ENCODE measurements around the gene RALGPS1. TPM values are rescaled to one million over a fixed set of nuclear protein-coding genes. Genes with fewer than 3 reads are reported as not detected.

Gene RALGPS1
- total RNA-seq, 1 donor = 1.6 TPM

DNA sequence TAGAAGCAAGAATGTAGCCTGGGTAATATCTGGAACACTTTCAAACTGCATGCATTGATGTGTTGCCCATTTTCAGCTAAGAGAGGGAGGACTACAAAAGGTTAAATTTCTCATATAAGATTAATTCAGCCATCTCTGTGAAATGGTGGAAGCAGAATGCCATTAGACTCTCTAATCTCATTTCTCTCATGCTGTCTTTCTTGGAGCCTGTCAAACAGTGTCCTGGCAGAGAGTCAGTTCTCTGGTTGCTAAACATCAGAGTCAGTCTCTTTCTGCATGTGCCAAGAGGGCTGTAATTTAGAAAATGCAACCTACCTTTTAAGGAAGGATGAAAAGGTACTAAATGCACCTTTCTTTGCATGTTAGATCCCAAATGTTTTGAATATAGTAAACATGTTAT is 349.1 kb downstream of the RALGPS1 start:
- no peak for DNase-seq (ENCODE audit: low read depth in 2 of 3, low spot score in 2 of 3)

DNA sequence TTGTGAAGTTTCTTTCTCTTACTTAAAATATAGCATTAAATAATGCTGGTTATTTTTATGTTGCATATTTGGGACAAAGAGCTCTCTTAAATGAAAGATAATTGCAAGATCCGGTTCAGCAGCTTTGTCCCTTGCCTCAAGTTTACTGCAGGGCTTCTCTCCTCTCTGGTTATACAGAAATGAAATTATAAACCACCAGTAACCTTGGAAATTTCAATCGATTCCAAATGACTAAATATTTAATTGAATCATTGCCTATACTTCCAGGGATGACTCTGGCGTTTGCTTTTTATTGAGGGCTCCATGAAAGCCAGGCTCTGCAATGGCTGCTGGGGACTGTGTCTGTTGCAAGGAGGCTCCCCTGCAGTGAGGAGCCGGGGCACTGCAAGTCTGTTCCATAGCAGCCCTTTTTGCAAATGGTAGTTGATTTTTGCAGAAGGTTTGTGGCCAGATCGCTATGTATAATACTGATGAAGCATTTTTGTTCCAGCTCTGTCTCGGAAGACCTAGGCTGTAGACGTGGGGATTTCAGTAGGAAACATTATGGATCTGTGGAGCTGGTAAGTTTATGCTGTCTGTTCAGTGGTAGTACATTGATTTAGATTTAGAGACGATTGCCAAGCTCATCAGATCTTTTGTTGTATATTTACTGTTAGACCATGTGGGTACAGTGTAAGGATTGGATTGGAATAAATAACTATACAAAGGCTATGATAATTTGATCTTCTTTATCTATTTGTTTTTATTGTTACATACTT is 350.1 kb downstream of the RALGPS1 start, which contains the start of gene GARNL3:
Gene GARNL3 (plus strand): TSS at position 313 of the 758 bp plus-strand sequence. CDS start 104 bp downstream, at position 417.
- no peak for DNase-seq (ENCODE audit: low read depth in 2 of 3, low spot score in 2 of 3)

DNA sequence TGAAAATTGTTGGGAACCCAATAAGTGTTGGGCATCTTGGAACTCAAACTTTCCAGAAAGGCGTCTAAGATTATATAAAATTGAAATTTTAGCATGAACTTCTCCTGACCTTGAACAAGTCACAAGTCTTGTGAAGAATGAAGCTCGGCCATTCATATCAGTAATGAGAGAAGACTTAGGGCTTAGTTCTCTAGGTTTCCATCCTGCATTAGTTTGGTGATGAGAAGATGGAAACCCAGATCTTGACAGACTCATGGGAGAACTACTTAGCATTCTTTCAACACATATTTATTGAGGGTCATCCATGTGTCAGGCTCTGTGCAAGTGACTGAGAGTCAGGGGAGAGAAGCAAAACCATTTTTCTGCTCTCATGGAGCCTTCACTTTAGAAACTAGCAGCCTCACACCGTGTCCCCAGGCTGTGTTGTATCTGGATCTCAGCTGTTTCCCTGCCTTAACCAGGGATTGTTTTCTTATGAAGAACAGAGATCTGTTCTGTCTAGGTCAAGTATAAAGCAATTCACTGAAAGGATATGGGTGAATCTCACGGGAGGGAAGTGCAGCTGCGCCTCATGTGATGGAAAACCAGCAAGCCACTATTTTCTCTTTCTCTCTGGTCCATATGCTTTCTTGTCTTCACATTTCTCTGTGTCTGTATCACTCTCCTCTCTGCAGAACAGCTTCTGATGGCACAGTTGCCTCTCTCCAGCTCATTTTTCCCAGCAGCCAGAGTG is 353.4 kb downstream of the RALGPS1 start:
- no peak for DNase-seq (ENCODE audit: low read depth in 2 of 3, low spot score in 2 of 3)

- DNase-seq (ENCODE audit: low read depth in 2 of 3, low spot score in 2 of 3) = no peak
Measured at GRCh38 chr9:127269449-127269848, 354.9 kb downstream of the RALGPS1 start.

Other genes with a start within 250 kb of the RALGPS1 start
- gene ZBTB43, start 109.7 kb upstream of the RALGPS1 start, total RNA-seq = 8.6 TPM
- gene ZBTB34, start 54.1 kb upstream of the RALGPS1 start, total RNA-seq = 7.8 TPM
- gene ANGPTL2, start 207.9 kb downstream of the RALGPS1 start, total RNA-seq = under 0.01 TPM

Measured in hematopoietic multipotent progenitor cell (in vitro differentiated cells).